K562 (cell line): ENCODE data around the gene GATAD2B. TPM values are rescaled to one million over a fixed set of nuclear protein-coding genes. Genes with fewer than 3 reads are reported as not detected.
A peak's percentile ranks its signal among the peaks of the same experiment; 100 is the strongest.

Experiments
- C11orf30 ChIP-seq: fragments of 450-650 bp; IDR thresholded peaks from 2 replicates; pipeline ENCODE4 v1.6.1; 2016; ENCODE audit warnings: low read depth, mild to moderate bottlenecking
- CBX2 ChIP-seq: fragments of 200-600 bp; sonication (generic); IDR thresholded peaks from one replicate; pipeline ENCODE4 v1.6.1; 2012; ENCODE audit warnings: mild to moderate bottlenecking, low read length, inconsistent platforms; ENCODE audit not compliant: insufficient read depth, poor library complexity, severe bottlenecking
- HDGF ChIP-seq: fragments of 450-650 bp; IDR thresholded peaks from 2 replicates; pipeline ENCODE4 v1.6.1; 2016
- MIER1 ChIP-seq: fragments of 450-650 bp; IDR thresholded peaks from 2 replicates; pipeline ENCODE4 v1.6.1; 2016; ENCODE audit warnings: antibody characterized with exemption, mild to moderate bottlenecking, low read depth
- NR2C2 ChIP-seq, 2 experiments: fragments of 200-800 bp in 1 of 2; sonication (Bioruptor generic) in 1 of 2; sonication (generic) in 1 of 2; formaldehyde crosslinking in 1 of 2; IDR thresholded peaks; 2 replicates each; pipeline versions ENCODE4 v1.6.1 to v1.8.0; 2016 to 2022; ENCODE audit warnings: mild to moderate bottlenecking in 1 of 2, missing compliant biosample characterization in 1 of 2, missing genetic modification characterization in 1 of 2, missing genetic modification reagents in 1 of 2
- PHTF2 ChIP-seq: fragments of 250-450 bp; sonication (Bioruptor Pico); IDR thresholded peaks from 2 replicates; pipeline ENCODE4 v1.5.0; 2021; ENCODE audit warnings: mild to moderate bottlenecking
- RBFOX2 ChIP-seq: fragments of 200-400 bp; formaldehyde crosslinking; IDR thresholded peaks from 2 replicates; pipeline ENCODE4 v1.6.1; 2017; ENCODE audit warnings: low read depth, mild to moderate bottlenecking, low read length, moderate library complexity
- RBM22 ChIP-seq: fragments of 200-400 bp; formaldehyde crosslinking; IDR thresholded peaks from 2 replicates; pipeline ENCODE4 v1.6.1; 2018; ENCODE audit warnings: low read length, low read depth; ENCODE audit not compliant: poor library complexity, severe bottlenecking
- RFX5 ChIP-seq: IDR thresholded peaks from 2 replicates; pipeline ENCODE4 v1.6.1; 2011; ENCODE audit warnings: low read depth, mild to moderate bottlenecking, improper control_type of control experiment, low read length
- TFAM ChIP-seq: fragments of 250-450 bp; sonication (Bioruptor Pico); conservative IDR thresholded peaks from 2 replicates; pipeline ENCODE4 v1.5.0; 2021; ENCODE audit warnings: mild to moderate bottlenecking, moderate library complexity
- TOE1 ChIP-seq, 2 experiments: fragments of 450-650 bp in 1 of 2; sonication (generic) in 1 of 2; formaldehyde crosslinking in 1 of 2; IDR thresholded peaks; 2 replicates each; pipeline versions ENCODE4 v1.7.1 to v1.8.0; 2016 to 2022; ENCODE audit warnings: borderline replicate concordance in 2 of 2, mild to moderate bottlenecking in 2 of 2, antibody characterized with exemption in 1 of 2, inconsistent platforms in 1 of 2, low read depth in 1 of 2, missing genetic modification reagents in 1 of 2, moderate library complexity in 1 of 2
- ZFX ChIP-seq: sonication (generic); formaldehyde crosslinking; IDR thresholded peaks from 2 replicates; pipeline ENCODE4 v1.8.0; 2022; ENCODE audit warnings: mild to moderate bottlenecking, missing genetic modification reagents, moderate library complexity
- ZNF57 ChIP-seq: fragments of 450-650 bp; formaldehyde crosslinking; IDR thresholded peaks from 2 replicates; pipeline ENCODE4 v1.4.0; 2020; ENCODE audit warnings: mild to moderate bottlenecking, moderate library complexity
- ZNF639 ChIP-seq, 2 experiments: fragments of 200-800 bp in 1 of 2; sonication (Bioruptor generic) in 1 of 2; sonication (generic) in 1 of 2; formaldehyde crosslinking in 1 of 2; IDR thresholded peaks in 1 of 2; conservative IDR thresholded peaks in 1 of 2; 2 replicates each; pipeline versions ENCODE4 v1.5.0 to v1.6.1; 2016 to 2020; ENCODE audit warnings: missing compliant biosample characterization in 1 of 2, missing genetic modification characterization in 1 of 2, missing genetic modification reagents in 1 of 2
- polyA plus RNA-seq, 8 experiments: library from polyadenylated mRNA; depleted of rRNA in 4 of 8; stranded (reverse) in 5 of 8; unstranded in 3 of 8; fragments of >200 nt; fragmentation: Nextera tagmentation in 2 of 8; fragmentation: Illumina TruSeq in 1 of 8; extraction: Ambion mirVana in 2 of 8; extraction: Trizol in 1 of 8; gene quantifications; 2 replicates each; pipeline versions ENCODE4 v1.2.1 to v1.2.3, GENCODE V29; 2011 to 2014; ENCODE audit warnings: inconsistent platforms in 1 of 8, missing spikeins in 1 of 8
- total RNA-seq, 7 experiments: library from RNA; depleted of rRNA in 6 of 7; stranded (reverse); fragments of >200 nt in 6 of 7; fragmentation: Illumina TruSeq in 2 of 7; extraction: Trizol in 2 of 7; gene quantifications; 2 replicates each; pipeline versions ENCODE4 v1.2.1 to v1.2.3, GENCODE V29; 2011 to 2021; ENCODE audit warnings: low replicate concordance in 1 of 7
- TF ChIP-seq, protein P1 (sequence below): sonication (generic); formaldehyde crosslinking; IDR thresholded peaks from 2 replicates; pipeline ENCODE4 v1.8.0; 2023; ENCODE audit warnings: missing genetic modification reagents, mild to moderate bottlenecking, borderline replicate concordance
- TF ChIP-seq, protein P2 (sequence below), 3 experiments: fragments of 200-800 bp in 1 of 3; sonication (Bioruptor generic) in 1 of 3; sonication (generic) in 1 of 3; formaldehyde crosslinking in 1 of 3; IDR thresholded peaks; 2 replicates each; pipeline versions ENCODE4 v1.6.1 to v1.8.0; 2016 to 2022; ENCODE audit warnings: mild to moderate bottlenecking in 2 of 3, missing compliant biosample characterization in 2 of 3, missing genetic modification characterization in 2 of 3, missing genetic modification reagents in 1 of 3

GATAD2B gene
- total and polyA plus RNA-seq, 9 of the 15 experiments (the other 6 are each of a cell fraction or from before 2014, with no cell fraction given) = 1.5 to 40.2 (median 4.9) TPM

- TF ChIP-seq, protein P1, sequence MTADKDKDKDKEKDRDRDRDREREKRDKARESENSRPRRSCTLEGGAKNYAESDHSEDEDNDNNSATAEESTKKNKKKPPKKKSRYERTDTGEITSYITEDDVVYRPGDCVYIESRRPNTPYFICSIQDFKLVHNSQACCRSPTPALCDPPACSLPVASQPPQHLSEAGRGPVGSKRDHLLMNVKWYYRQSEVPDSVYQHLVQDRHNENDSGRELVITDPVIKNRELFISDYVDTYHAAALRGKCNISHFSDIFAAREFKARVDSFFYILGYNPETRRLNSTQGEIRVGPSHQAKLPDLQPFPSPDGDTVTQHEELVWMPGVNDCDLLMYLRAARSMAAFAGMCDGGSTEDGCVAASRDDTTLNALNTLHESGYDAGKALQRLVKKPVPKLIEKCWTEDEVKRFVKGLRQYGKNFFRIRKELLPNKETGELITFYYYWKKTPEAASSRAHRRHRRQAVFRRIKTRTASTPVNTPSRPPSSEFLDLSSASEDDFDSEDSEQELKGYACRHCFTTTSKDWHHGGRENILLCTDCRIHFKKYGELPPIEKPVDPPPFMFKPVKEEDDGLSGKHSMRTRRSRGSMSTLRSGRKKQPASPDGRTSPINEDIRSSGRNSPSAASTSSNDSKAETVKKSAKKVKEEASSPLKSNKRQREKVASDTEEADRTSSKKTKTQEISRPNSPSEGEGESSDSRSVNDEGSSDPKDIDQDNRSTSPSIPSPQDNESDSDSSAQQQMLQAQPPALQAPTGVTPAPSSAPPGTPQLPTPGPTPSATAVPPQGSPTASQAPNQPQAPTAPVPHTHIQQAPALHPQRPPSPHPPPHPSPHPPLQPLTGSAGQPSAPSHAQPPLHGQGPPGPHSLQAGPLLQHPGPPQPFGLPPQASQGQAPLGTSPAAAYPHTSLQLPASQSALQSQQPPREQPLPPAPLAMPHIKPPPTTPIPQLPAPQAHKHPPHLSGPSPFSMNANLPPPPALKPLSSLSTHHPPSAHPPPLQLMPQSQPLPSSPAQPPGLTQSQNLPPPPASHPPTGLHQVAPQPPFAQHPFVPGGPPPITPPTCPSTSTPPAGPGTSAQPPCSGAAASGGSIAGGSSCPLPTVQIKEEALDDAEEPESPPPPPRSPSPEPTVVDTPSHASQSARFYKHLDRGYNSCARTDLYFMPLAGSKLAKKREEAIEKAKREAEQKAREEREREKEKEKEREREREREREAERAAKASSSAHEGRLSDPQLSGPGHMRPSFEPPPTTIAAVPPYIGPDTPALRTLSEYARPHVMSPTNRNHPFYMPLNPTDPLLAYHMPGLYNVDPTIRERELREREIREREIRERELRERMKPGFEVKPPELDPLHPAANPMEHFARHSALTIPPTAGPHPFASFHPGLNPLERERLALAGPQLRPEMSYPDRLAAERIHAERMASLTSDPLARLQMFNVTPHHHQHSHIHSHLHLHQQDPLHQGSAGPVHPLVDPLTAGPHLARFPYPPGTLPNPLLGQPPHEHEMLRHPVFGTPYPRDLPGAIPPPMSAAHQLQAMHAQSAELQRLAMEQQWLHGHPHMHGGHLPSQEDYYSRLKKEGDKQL = no peak
- TF ChIP-seq TOE1 (IDR thresholded peaks at IDR 0.05; ENCODE audit: borderline replicate concordance) (no peak), TOE1 (CRISPR knock-in tag; IDR thresholded peaks at IDR 0.05; ENCODE audit: borderline replicate concordance, low read depth) (no peak), PHTF2 (CRISPR knock-in tag) (no peak), RBFOX2 (peak; percentile 76), ZNF639 (CRISPR knock-in tag; conservative IDR thresholded peaks at IDR 0.05 in 1 of 2, IDR thresholded peaks at IDR 0.05 in 1 of 2) (peak in 1 of 2 experiments; percentile 90; a peak in 2 of 4 replicates), NR2C2 (CRISPR knock-in tag; IDR thresholded peaks at IDR 0.05) (peak; percentile 74; the same call in 1 of the 2 replicates), NR2C2 (tag; IDR thresholded peaks at IDR 0.05) (no peak; the same call in 1 of the 2 replicates), ZNF57 (CRISPR knock-in tag) (no peak), RFX5 (no peak), C11orf30 (no peak), MIER1 (no peak), CBX2 (no peak), TFAM (no peak), HDGF (no peak), ZFX (CRISPR knock-in tag) (peak; percentile 54), RBM22 (peak; percentile 10)
- TF ChIP-seq, protein P2, sequence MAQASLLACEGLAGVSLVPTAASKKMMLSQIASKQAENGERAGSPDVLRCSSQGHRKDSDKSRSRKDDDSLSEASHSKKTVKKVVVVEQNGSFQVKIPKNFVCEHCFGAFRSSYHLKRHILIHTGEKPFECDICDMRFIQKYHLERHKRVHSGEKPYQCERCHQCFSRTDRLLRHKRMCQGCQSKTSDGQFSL (CRISPR knock-in tag; IDR thresholded peaks at IDR 0.05) = no peak
- TF ChIP-seq, protein P2 (tag; IDR thresholded peaks at IDR 0.05) = no peak
These were observed 23.2 kb upstream of the GATAD2B start (continued) for GRCh38 chr1:153945795-153946621.
